Astrocyte (in vitro differentiated cells and primary cell): ENCODE data around the gene TENT5D. TPM values are rescaled to one million over a fixed set of nuclear protein-coding genes. Genes with fewer than 3 reads are reported as not detected.

ENCODE experiments used
- DNase-seq: peaks from one replicate; pipeline ENCODE4 v3.0.0-alpha.2; 2010; ENCODE audit warnings: low read depth
- FAIRE-seq: peaks from 2 replicates; lab custom pipeline; 2011; peaks lifted over from hg19 to GRCh38; lab: Jason Lieb, UNC
- H2AFZ ChIP-seq: 2 replicates; pipeline ENCODE4 v1.6.0; 2012; ENCODE audit warnings: low read depth, low read length, inconsistent platforms
- H3K27ac ChIP-seq: 2 replicates; pipeline ENCODE4 v1.5.1; 2011; ENCODE audit warnings: low read depth, low read length, inconsistent platforms
- H3K27me3 ChIP-seq: 2 replicates; pipeline ENCODE4 v1.6.0; 2011; ENCODE audit warnings: low read length, inconsistent platforms; ENCODE audit not compliant: insufficient read depth
- H3K36me3 ChIP-seq: 2 replicates; pipeline ENCODE4 v1.5.1; 2011; ENCODE audit warnings: low read length, inconsistent platforms; ENCODE audit not compliant: insufficient read depth
- H3K4me1 ChIP-seq: 2 replicates; pipeline ENCODE4 v1.5.1; 2011; ENCODE audit warnings: low read length, inconsistent platforms; ENCODE audit not compliant: insufficient read depth
- H3K4me2 ChIP-seq: 2 replicates; pipeline ENCODE4 v1.6.0; 2012; ENCODE audit warnings: low read length, inconsistent platforms
- H3K4me3 ChIP-seq: 2 replicates; pipeline ENCODE4 v1.5.1; 2011; ENCODE audit warnings: low read depth, mild to moderate bottlenecking, low read length, inconsistent platforms; ENCODE audit not compliant: insufficient read depth
- H3K79me2 ChIP-seq: 2 replicates; pipeline ENCODE4 v1.6.0; 2012; ENCODE audit warnings: mild to moderate bottlenecking, low read length, inconsistent platforms; ENCODE audit not compliant: insufficient read depth
- H3K9ac ChIP-seq: 2 replicates; pipeline ENCODE4 v1.6.0; 2012; ENCODE audit warnings: mild to moderate bottlenecking, low read length, inconsistent platforms
- H3K9me3 ChIP-seq: 2 replicates; pipeline ENCODE4 v1.5.1; 2012; ENCODE audit warnings: low read depth, mild to moderate bottlenecking, low read length, inconsistent platforms; ENCODE audit not compliant: insufficient read depth
- H4K20me1 ChIP-seq: 2 replicates; pipeline ENCODE4 v1.6.0; 2012; ENCODE audit warnings: low read length, inconsistent platforms; ENCODE audit not compliant: insufficient read depth
- H3K27ac Mint-ChIP-seq: one replicate; pipeline ENCODE4 v1.8.0; 2021; ENCODE audit warnings: mild to moderate bottlenecking, mixed read lengths; ENCODE audit not compliant: unreplicated experiment
- H3K27me3 Mint-ChIP-seq: one replicate; pipeline ENCODE4 v1.8.0; 2021; ENCODE audit warnings: low read depth, mixed read lengths; ENCODE audit not compliant: unreplicated experiment
- H3K36me3 Mint-ChIP-seq: one replicate; pipeline ENCODE4 v1.8.0; 2021; ENCODE audit warnings: low read depth, mixed read lengths; ENCODE audit not compliant: unreplicated experiment
- H3K4me1 Mint-ChIP-seq: one replicate; pipeline ENCODE4 v1.8.0; 2021; ENCODE audit warnings: low read depth, mixed read lengths; ENCODE audit not compliant: unreplicated experiment
- H3K4me3 Mint-ChIP-seq: one replicate; pipeline ENCODE4 v1.8.0; 2021; ENCODE audit warnings: mild to moderate bottlenecking, moderate library complexity, mixed read lengths; ENCODE audit not compliant: unreplicated experiment
- H3K9me3 Mint-ChIP-seq: one replicate; pipeline ENCODE4 v1.8.0; 2021; ENCODE audit warnings: mild to moderate bottlenecking, mixed read lengths; ENCODE audit not compliant: unreplicated experiment
- CTCF ChIP-seq: IDR thresholded peaks from 2 replicates; pipeline ENCODE4 v1.5.1; 2011; ENCODE audit warnings: low read depth, mild to moderate bottlenecking, inconsistent platforms, low read length, moderate library complexity; ENCODE audit not compliant: insufficient read depth
- EZH2 ChIP-seq: IDR thresholded peaks from 2 replicates; pipeline ENCODE4 v1.6.1; 2012; ENCODE audit warnings: mild to moderate bottlenecking, low read length, inconsistent platforms; ENCODE audit not compliant: insufficient read depth
- total RNA-seq: library from RNA; stranded (reverse); gene quantifications from 2 replicates; pipeline ENCODE4 v1.2.1, GENCODE V29; 2021

Gene TENT5D
- total RNA-seq, 1 donor from 2014 or later = not detected

- DNase-seq (no peak), FAIRE-seq (peak; percentile 77)
- Histone ChIP-seq H3K4me1 (no peaks in the 10 kb centered on the region), H3K36me3 (no peaks in the 10 kb centered on the region), H3K27ac (no peak overlapping the region), H3K4me2 (no peak overlapping the region), H3K79me2 (no peaks in the 10 kb centered on the region), H3K9ac (no peak overlapping the region), H4K20me1 (no peaks in the 10 kb centered on the region), H3K4me3 (no peak overlapping the region), H3K27me3 (no peaks in the 10 kb centered on the region), H2AFZ (no peak overlapping the region), H3K9me3 (no peaks in the 10 kb centered on the region)
- Mint-ChIP-seq H3K36me3 (no peaks in the 10 kb centered on the region), H3K4me3 (no peak overlapping the region), H3K4me1 (peaks cover 3% of the 10 kb centered on the region), H3K27ac (no peak overlapping the region), H3K27me3 (no peaks in the 10 kb centered on the region), H3K9me3 (peaks cover 4% of the 10 kb centered on the region)
- TF ChIP-seq EZH2 (no peak), CTCF (no peak)
Measured at GRCh38 chrX:80430826-80431504, 10.7 kb downstream of the TENT5D start.

GRCh38 chrX:80431505-80431832 lies 11.2 kb downstream of the TENT5D start:
- no peaks in the 10 kb centered on the region for H3K4me1 ChIP-seq
- no peaks in the 10 kb centered on the region for H3K9me3 ChIP-seq
- no peak overlapping the region for H2AFZ ChIP-seq
- no peaks in the 10 kb centered on the region for H3K27me3 ChIP-seq
- no peak for DNase-seq
- H3K79me2 ChIP-seq = no peaks in the 10 kb centered on the region
- H3K4me2 ChIP-seq = no peak overlapping the region
- Mint-ChIP-seq H3K36me3 (no peaks in the 10 kb centered on the region), H3K9me3 (peaks cover 4% of the 10 kb centered on the region), H3K4me3 (no peak overlapping the region), H3K27me3 (no peaks in the 10 kb centered on the region), H3K4me1 (peaks cover 3% of the 10 kb centered on the region), H3K27ac (no peak overlapping the region)
- H3K36me3 ChIP-seq = no peaks in the 10 kb centered on the region
- H3K9ac ChIP-seq = no peak overlapping the region
- no peak overlapping the region for H3K27ac ChIP-seq
- H4K20me1 ChIP-seq = no peaks in the 10 kb centered on the region
- TF ChIP-seq EZH2 = no peak
- no peak for TF ChIP-seq CTCF
- H3K4me3 ChIP-seq = no peak overlapping the region
- no peak for FAIRE-seq

GRCh38 chrX:80432441-80432840 lies 12.2 kb downstream of the TENT5D start:
- no peaks in the 10 kb centered on the region for H3K36me3 ChIP-seq
- Mint-ChIP-seq H3K4me1 (peaks cover 3% of the 10 kb centered on the region), H3K27ac (no peak overlapping the region), H3K36me3 (no peaks in the 10 kb centered on the region), H3K27me3 (no peaks in the 10 kb centered on the region), H3K9me3 (peaks cover 4% of the 10 kb centered on the region), H3K4me3 (no peak overlapping the region)
- TF ChIP-seq CTCF (no peak), EZH2 (no peak)
- H3K4me2 ChIP-seq = no peak overlapping the region
- no peaks in the 10 kb centered on the region for H3K9me3 ChIP-seq
- DNase-seq = no peak
- H3K27me3 ChIP-seq = no peaks in the 10 kb centered on the region
- H2AFZ ChIP-seq = no peak overlapping the region
- no peaks in the 10 kb centered on the region for H3K79me2 ChIP-seq
- no peaks in the 10 kb centered on the region for H3K4me1 ChIP-seq
- FAIRE-seq = no peak
- no peak overlapping the region for H3K27ac ChIP-seq
- H3K4me3 ChIP-seq = no peak overlapping the region
- H4K20me1 ChIP-seq = no peaks in the 10 kb centered on the region
- H3K9ac ChIP-seq = no peak overlapping the region
